Right lobe of liver (tissue), 4 donors: ENCODE results near the gene CFAP221.

Experiments used
- POLR2A ChIP-seq: fragments of 450-650 bp; IDR thresholded peaks from one replicate; pipeline ENCODE4 v1.6.1; 2017; ENCODE audit warnings: antibody characterized with exemption, mild to moderate bottlenecking
- TF ChIP-seq, protein P1 (sequence below), 4 donors: fragments of 200-600 bp in 3 of 4; fragments of 450-650 bp in 1 of 4; IDR thresholded peaks; one replicate each; pipeline versions ENCODE4 v1.5.1 to v1.8.0; 2016 to 2022; ENCODE audit warnings: antibody characterized with exemption in 4 of 4, mild to moderate bottlenecking in 2 of 4
- donor health status: DM: no; HTN: no; CAD: no.
- donor health status: DM: no; HTN: no; CAD: no.
- donor health status: DM: no; HTN: yes; CAD: no.

DNA sequence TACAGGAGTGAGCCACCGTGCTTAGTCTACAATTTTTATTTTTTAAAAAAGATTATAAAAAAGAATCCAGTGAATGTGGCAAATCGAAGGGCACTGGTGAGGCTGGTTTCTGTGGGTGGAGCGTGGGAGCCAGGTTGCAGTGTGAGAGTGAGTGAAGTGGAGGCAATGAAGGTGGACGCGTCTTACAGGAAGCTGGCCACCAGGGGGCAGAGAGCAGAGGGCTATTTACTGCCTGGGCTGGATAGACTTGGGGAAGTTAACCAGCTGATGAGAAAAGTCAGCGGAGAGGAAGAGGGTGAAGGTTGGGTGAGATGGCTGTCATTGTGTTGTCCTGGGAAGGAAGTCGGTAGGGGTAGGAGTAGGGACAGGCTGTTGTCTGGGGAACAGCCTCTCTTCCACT, 26.8 kb upstream of the CFAP221 start:
- TF ChIP-seq, protein P1, sequence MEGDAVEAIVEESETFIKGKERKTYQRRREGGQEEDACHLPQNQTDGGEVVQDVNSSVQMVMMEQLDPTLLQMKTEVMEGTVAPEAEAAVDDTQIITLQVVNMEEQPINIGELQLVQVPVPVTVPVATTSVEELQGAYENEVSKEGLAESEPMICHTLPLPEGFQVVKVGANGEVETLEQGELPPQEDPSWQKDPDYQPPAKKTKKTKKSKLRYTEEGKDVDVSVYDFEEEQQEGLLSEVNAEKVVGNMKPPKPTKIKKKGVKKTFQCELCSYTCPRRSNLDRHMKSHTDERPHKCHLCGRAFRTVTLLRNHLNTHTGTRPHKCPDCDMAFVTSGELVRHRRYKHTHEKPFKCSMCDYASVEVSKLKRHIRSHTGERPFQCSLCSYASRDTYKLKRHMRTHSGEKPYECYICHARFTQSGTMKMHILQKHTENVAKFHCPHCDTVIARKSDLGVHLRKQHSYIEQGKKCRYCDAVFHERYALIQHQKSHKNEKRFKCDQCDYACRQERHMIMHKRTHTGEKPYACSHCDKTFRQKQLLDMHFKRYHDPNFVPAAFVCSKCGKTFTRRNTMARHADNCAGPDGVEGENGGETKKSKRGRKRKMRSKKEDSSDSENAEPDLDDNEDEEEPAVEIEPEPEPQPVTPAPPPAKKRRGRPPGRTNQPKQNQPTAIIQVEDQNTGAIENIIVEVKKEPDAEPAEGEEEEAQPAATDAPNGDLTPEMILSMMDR (IDR thresholded peaks at IDR 0.05), result peak; percentile 65 to 74 (median 69)
- no peak for TF ChIP-seq POLR2A
